SK-N-SH (cell line): ENCODE data around the gene HEXD. TPM values are rescaled to one million over a fixed set of nuclear protein-coding genes. Genes with fewer than 3 reads are reported as not detected.

Source experiments
- CTCF ChIA-PET: fragments of 300-600, 350-600 bp; formaldehyde crosslinking; extraction: SDS; loops from one replicate; lab custom pipeline; 2021; lab: Yijun Ruan, JAX
- POLR2A ChIA-PET: fragments of 350-600 bp; sonication (Branson Sonifier 250); formaldehyde crosslinking; extraction: SDS; loops from one replicate; lab custom pipeline; 2020; ENCODE audit warnings: antibody characterized with exemption, inconsistent platforms; lab: Yijun Ruan, JAX
- DNase-seq: peaks from one replicate; pipeline ENCODE4 v3.0.0; 2012
- H2AFZ ChIP-seq: fragments of 200-600 bp; sonication (generic); 2 replicates; pipeline ENCODE4 v1.8.1; 2016; ENCODE audit warnings: antibody characterized with exemption, mild to moderate bottlenecking, low read depth
- H3F3A ChIP-seq: fragments of 200-600 bp; sonication (generic); replicated peaks from 2 replicates; pipeline ENCODE3; 2016; ENCODE audit warnings: antibody characterized with exemption, mild to moderate bottlenecking; ENCODE audit not compliant: insufficient read depth
- H3K27ac ChIP-seq, 2 experiments: fragments of 200-500 bp in 1 of 2; fragments of 200-600 bp in 1 of 2; sonication (Bioruptor generic) in 1 of 2; sonication (generic), shearing (Covaris generic) in 1 of 2; 2 replicates each; pipeline versions ENCODE4 v1.5.1 to v1.6.1; 2014 to 2016; ENCODE audit warnings: low read depth in 2 of 2, inconsistent platforms in 1 of 2, low read length in 1 of 2, mild to moderate bottlenecking in 1 of 2, mixed read lengths in 1 of 2
- H3K27me3 ChIP-seq: fragments of 200-600 bp; sonication (generic), shearing (Covaris generic); 2 replicates; pipeline ENCODE4 v1.6.1; 2016; ENCODE audit warnings: mixed run types; ENCODE audit not compliant: insufficient read depth
- H3K36me3 ChIP-seq, 2 experiments: fragments of 200-500 bp in 1 of 2; fragments of 200-600 bp in 1 of 2; sonication (Bioruptor generic) in 1 of 2; sonication (generic) in 1 of 2; replicated peaks in 1 of 2; 2 replicates each; pipeline versions ENCODE3 to v1.5.1; 2014 to 2016; ENCODE audit warnings: low read length in 1 of 2, mild to moderate bottlenecking in 1 of 2; ENCODE audit not compliant: insufficient read depth in 2 of 2, control insufficient read depth in 1 of 2
- H3K4me1 ChIP-seq, 2 experiments: fragments of 200-500 bp in 1 of 2; fragments of 200-600 bp in 1 of 2; sonication (Bioruptor generic) in 1 of 2; sonication (generic), shearing (Covaris generic) in 1 of 2; 2 replicates each; pipeline versions ENCODE4 v1.5.1 to v1.6.1; 2014 to 2016; ENCODE audit warnings: low read depth in 1 of 2, low read length in 1 of 2, mixed run types in 1 of 2; ENCODE audit not compliant: insufficient read depth in 2 of 2, control insufficient read depth in 1 of 2
- H3K4me2 ChIP-seq: fragments of 200-600 bp; sonication (generic), shearing (Covaris generic); 2 replicates; pipeline ENCODE4 v1.6.1; 2017; ENCODE audit warnings: mixed run types
- H3K4me3 ChIP-seq, 2 experiments: fragments of 200-500 bp in 1 of 2; fragments of 200-600 bp in 1 of 2; sonication (Bioruptor generic) in 1 of 2; sonication (generic), shearing (Covaris generic) in 1 of 2; 2 replicates each; pipeline versions ENCODE4 v1.5.1 to v1.8.1; 2014 to 2016; ENCODE audit warnings: low read depth in 2 of 2, inconsistent platforms in 1 of 2, low read length in 1 of 2, mild to moderate bottlenecking in 1 of 2, mixed read lengths in 1 of 2, moderate library complexity in 1 of 2
- H3K79me2 ChIP-seq: fragments of 200-600 bp; sonication (generic); 2 replicates; pipeline ENCODE4 v1.8.1; 2017; ENCODE audit warnings: mild to moderate bottlenecking; ENCODE audit not compliant: insufficient read depth
- H3K9ac ChIP-seq: fragments of 200-600 bp; sonication (generic); 2 replicates; pipeline ENCODE4 v1.6.1; 2017; ENCODE audit warnings: mixed run types
- H3K9me2 ChIP-seq: fragments of 200-600 bp; sonication (generic); 2 replicates; pipeline ENCODE4 v1.6.1; 2017; ENCODE audit warnings: mixed run types
- H3K9me3 ChIP-seq: fragments of 200-600 bp; sonication (generic); 2 replicates; pipeline ENCODE4 v1.6.1; 2017; ENCODE audit warnings: mixed run types, mild to moderate bottlenecking, moderate library complexity
- H4K20me1 ChIP-seq: fragments of 200-600 bp; sonication (generic); 2 replicates; pipeline ENCODE4 v1.6.1; 2017; ENCODE audit warnings: mild to moderate bottlenecking, mixed run types; ENCODE audit not compliant: insufficient read depth
- CHD2 ChIP-seq: fragments of 150-350 bp; IDR thresholded peaks from 2 replicates; pipeline ENCODE4 v1.6.1; 2018; ENCODE audit warnings: low read length; ENCODE audit not compliant: partially characterized antibody
- EZH2phosphoT487 ChIP-seq: fragments of 200-600 bp; sonication (generic); IDR thresholded peaks from 2 replicates; pipeline ENCODE4 v1.6.1; 2017; ENCODE audit warnings: low read depth, mixed run types, mild to moderate bottlenecking, antibody characterized with exemption, moderate library complexity, borderline replicate concordance
- MEF2A ChIP-seq: IDR thresholded peaks from 2 replicates; pipeline ENCODE4 v1.4.0; 2012; ENCODE audit warnings: low read depth, borderline replicate concordance
- MXI1 ChIP-seq: IDR thresholded peaks from 2 replicates; pipeline ENCODE4 v1.6.1; 2012; ENCODE audit warnings: mild to moderate bottlenecking, low read depth, low read length, improper control_type of control experiment
- NFIC ChIP-seq: IDR thresholded peaks from 2 replicates; pipeline ENCODE4 v1.4.0; 2012; ENCODE audit warnings: borderline replicate concordance
- NRF1 ChIP-seq: IDR thresholded peaks from 2 replicates; pipeline ENCODE4 v1.6.1; 2012; ENCODE audit warnings: low read depth, mild to moderate bottlenecking, low read length
- POLR2AphosphoS5 ChIP-seq: IDR thresholded peaks from 2 replicates; pipeline ENCODE4 v1.6.1; 2012; ENCODE audit warnings: low read depth, low read length
- REST ChIP-seq: IDR thresholded peaks from 2 replicates; pipeline ENCODE4 v1.6.1; 2012; ENCODE audit warnings: mild to moderate bottlenecking, low read depth, low read length, moderate library complexity
- TAF1 ChIP-seq: IDR thresholded peaks from 2 replicates; pipeline ENCODE4 v1.6.1; 2012; ENCODE audit warnings: low read depth, mild to moderate bottlenecking, low read length, moderate library complexity, borderline replicate concordance
- USF1 ChIP-seq: IDR thresholded peaks from 2 replicates; pipeline ENCODE4 v1.4.0; 2012; ENCODE audit warnings: low read depth, borderline replicate concordance
- YY1 ChIP-seq: IDR thresholded peaks from 2 replicates; pipeline ENCODE4 v1.4.0; 2012; ENCODE audit warnings: low read depth, mild to moderate bottlenecking
- WGBS: methylation state at CpG from one replicate; pipeline ENCODE4 v1.1.6; 2017; ENCODE audit warnings: low lambda C conversion rate; 5-methylcytosine and 5-hydroxymethylcytosine counted together
- polyA plus RNA-seq, 3 experiments: library from polyadenylated mRNA; depleted of rRNA; stranded (reverse); fragments of >200 nt; gene quantifications; 2 replicates each; pipeline ENCODE4 v1.2.3, GENCODE V29; 2012
- TF ChIP-seq, protein P1 (sequence below): fragments of 150-350 bp; IDR thresholded peaks from 2 replicates; pipeline ENCODE4 v1.6.1; 2016; ENCODE audit warnings: mild to moderate bottlenecking, low read depth, low read length
- TF ChIP-seq, protein P2 (sequence below): fragments of 200-600 bp; sonication (generic); IDR thresholded peaks from 2 replicates; pipeline ENCODE4 v1.6.1; 2017; ENCODE audit warnings: antibody characterized with exemption, mild to moderate bottlenecking, moderate library complexity

The HEXD gene
- polyA plus RNA-seq, 1 of the 3 experiments (the other 2 are of a cell fraction): 38.8 TPM

DNA sequence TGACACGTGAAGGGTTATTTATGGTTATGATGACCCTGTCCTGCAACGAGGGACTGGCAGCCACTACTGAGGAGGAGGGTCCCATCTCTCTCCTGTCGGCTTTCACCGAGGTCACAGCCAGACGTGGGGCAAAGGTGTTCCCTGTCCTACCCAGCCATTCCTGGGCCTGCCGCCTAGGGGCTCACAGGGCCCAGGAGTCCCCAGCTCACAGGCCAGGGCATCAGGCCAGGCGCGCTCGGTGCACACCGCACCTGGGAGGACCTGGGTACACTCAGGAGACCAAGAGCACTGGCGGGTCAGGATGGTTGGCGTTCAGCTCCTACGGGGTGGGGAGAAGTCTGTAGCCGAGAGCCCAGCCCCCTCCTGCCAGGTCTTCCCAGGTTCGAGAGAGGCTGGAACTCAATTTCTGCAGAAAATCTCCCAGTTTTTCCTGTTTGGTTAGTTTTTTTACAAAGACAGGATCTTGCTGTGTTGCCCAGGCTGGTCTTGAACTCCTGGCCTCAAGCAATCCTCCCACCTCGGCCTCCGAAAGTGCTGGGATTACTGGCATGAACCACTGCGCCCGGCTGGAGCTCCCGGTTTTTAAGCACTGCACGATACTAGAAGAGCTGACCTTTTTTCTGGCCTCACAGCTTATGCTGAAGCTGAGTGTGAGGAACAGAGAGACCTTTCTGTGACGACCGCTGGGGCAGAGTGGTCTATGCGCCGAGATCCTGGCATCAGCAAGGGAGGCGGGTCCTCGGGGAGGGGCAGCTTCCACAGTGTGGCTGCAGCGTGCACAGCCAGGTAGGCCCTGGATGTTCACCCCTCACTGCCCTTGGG is 24.7 kb downstream of the HEXD start:
- CTCF ChIA-PET: interaction anchor here (0.7 to 2.2 kb wide), 4 partner anchors 17 to 235 kb away, joined by 3 to 9 read pairs (median 3); no protein-coding TSS in a partner anchor

More for the DNA sequence above, 24.7 kb downstream of the HEXD start:
- POLR2A ChIA-PET: no interaction called here
- no peak for DNase-seq
- H3K9me3 ChIP-seq: no peaks in the 10 kb centered on the region
- no peak overlapping the region for H3K27ac ChIP-seq
- H3K27me3 ChIP-seq: no peaks in the 10 kb centered on the region
- H4K20me1 ChIP-seq: peaks cover 13% of the 10 kb centered on the region; the same call in 1 of the 2 replicates
- no peak overlapping the region for H3K4me2 ChIP-seq
- TF ChIP-seq MEF2A: no peak
- no peak; the same call in 1 of the 2 replicates for TF ChIP-seq POLR2AphosphoS5
- no peak for TF ChIP-seq TAF1
- TF ChIP-seq USF1: no peak
- TF ChIP-seq, protein P1, sequence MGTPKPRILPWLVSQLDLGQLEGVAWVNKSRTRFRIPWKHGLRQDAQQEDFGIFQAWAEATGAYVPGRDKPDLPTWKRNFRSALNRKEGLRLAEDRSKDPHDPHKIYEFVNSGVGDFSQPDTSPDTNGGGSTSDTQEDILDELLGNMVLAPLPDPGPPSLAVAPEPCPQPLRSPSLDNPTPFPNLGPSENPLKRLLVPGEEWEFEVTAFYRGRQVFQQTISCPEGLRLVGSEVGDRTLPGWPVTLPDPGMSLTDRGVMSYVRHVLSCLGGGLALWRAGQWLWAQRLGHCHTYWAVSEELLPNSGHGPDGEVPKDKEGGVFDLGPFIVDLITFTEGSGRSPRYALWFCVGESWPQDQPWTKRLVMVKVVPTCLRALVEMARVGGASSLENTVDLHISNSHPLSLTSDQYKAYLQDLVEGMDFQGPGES: no peak
- TF ChIP-seq, protein P2, sequence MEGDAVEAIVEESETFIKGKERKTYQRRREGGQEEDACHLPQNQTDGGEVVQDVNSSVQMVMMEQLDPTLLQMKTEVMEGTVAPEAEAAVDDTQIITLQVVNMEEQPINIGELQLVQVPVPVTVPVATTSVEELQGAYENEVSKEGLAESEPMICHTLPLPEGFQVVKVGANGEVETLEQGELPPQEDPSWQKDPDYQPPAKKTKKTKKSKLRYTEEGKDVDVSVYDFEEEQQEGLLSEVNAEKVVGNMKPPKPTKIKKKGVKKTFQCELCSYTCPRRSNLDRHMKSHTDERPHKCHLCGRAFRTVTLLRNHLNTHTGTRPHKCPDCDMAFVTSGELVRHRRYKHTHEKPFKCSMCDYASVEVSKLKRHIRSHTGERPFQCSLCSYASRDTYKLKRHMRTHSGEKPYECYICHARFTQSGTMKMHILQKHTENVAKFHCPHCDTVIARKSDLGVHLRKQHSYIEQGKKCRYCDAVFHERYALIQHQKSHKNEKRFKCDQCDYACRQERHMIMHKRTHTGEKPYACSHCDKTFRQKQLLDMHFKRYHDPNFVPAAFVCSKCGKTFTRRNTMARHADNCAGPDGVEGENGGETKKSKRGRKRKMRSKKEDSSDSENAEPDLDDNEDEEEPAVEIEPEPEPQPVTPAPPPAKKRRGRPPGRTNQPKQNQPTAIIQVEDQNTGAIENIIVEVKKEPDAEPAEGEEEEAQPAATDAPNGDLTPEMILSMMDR: no peak
- no peak for TF ChIP-seq NFIC
- TF ChIP-seq MXI1: no peak
- no peak for TF ChIP-seq YY1
- no peak for TF ChIP-seq CHD2
- no peak for TF ChIP-seq REST
- TF ChIP-seq NRF1: no peak
- no peak for TF ChIP-seq EZH2phosphoT487
- H3K79me2 ChIP-seq: peaks cover 23% of the 10 kb centered on the region; the same call in 1 of the 2 replicates
- peaks cover 7 to 54% of the 10 kb centered on the region in 2 experiments for H3K36me3 ChIP-seq
- peaks cover 0 to 22% of the 10 kb centered on the region in 2 experiments; a peak in 1 of 4 replicates for H3K4me1 ChIP-seq
- no peaks in the 10 kb centered on the region for H3K9me2 ChIP-seq
- H3K9ac ChIP-seq: no peak overlapping the region
- no peak overlapping the region for H3K4me3 ChIP-seq
- H2AFZ ChIP-seq: no peak overlapping the region
- 94% methylated on average over 21 of the region's 28 CpGs for WGBS
- H3F3A ChIP-seq: peaks cover 12% of the 10 kb centered on the region
